ENCODE data around the gene ZKSCAN1. TPM values are rescaled to one million over a fixed set of nuclear protein-coding genes. Genes with fewer than 3 reads are reported as not detected.

The ZKSCAN1 gene
- total and polyA plus RNA-seq, 2 donors (not counting 1 experiment from before 2014, with no cell fraction given), result 12.9 to 97.4 TPM

DNA sequence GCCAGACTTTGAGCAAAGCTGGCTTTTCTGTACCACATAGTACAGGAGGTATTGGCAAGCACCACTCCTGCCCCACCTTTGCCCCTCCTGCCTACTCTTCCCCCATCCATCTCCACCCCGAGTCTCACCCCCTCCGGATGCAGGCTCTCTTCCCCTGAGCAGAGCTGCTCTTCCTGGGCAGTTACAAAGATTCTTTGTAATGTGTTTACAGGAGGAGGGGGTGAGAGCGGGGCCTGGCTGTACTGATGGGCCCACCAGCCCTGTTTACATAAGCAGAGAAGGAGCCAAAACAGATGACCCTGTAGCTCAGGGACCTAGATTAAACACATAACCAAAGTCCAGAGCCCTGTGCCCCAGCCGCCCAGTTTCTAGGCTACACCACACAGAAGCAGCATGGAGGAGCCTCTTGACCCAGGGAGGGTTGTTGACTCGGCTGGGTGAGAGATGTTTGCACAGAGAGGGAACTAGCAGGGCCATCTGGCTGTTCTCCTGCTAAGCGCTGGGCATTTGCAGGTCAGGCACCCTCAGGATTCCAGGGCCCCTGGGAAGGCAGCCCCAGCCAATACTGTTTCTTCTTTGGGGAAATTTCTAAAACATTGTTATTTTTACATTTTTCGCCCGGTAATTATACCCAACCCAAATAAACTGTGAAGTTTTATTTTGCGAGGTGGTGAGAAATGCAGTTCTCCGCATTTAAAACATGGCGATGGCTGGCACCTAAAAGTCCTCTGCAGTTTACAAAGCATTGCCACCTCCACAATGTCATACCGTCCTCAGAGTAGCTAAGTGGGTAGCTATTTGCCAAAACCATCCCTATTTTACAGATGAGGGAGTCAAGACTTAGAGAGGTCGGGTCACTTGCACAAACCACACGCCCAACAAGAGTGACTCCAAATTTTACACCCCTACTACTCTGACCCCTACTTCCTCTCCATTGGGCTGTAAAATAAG, 11.4 kb upstream of the ZKSCAN1 start:
- no peak overlapping the region for H3K27ac Mint-ChIP-seq
- H3K4me3 Mint-ChIP-seq, result no peak overlapping the region
- Histone ChIP-seq H4K20me1 (ENCODE audit: control insufficient read depth, insufficient read depth, low read length, poor library complexity, severe bottlenecking) (no peaks in the 10 kb centered on the region), H3K27me3 (replicated peaks in 1 of 4; ENCODE audit: control extremely low read depth in 1 of 4, control insufficient read depth in 3 of 4, insufficient read depth in 4 of 4, low read length in 3 of 4) (no peaks in the 10 kb centered on the region), H3K79me2 (ENCODE audit: control insufficient read depth, insufficient read depth, low read length) (no peaks in the 10 kb centered on the region), H2AFZ (ENCODE audit: insufficient read depth, low read depth, low read length, poor library complexity, severe bottlenecking) (no peak overlapping the region), H3K9ac (ENCODE audit: low read length) (no peak overlapping the region), H3K27ac (ENCODE audit: low read length in 2 of 2) (no peak overlapping the region), H3K9me3 (ENCODE audit: control extremely low read depth in 1 of 3, control insufficient read depth in 2 of 3, insufficient read depth in 1 of 3, low read length in 2 of 3) (no peaks in the 10 kb centered on the region), H3K4me2 (replicated peaks; ENCODE audit: low read depth, low read length, poor library complexity, severe bottlenecking) (no peak overlapping the region), H3K4me1 (ENCODE audit: control insufficient read depth in 2 of 2, insufficient read depth in 2 of 2, low read length in 2 of 2) (no peaks in the 10 kb centered on the region), H3K36me3 (replicated peaks in 1 of 2; ENCODE audit: control extremely low read depth in 1 of 2, control insufficient read depth in 1 of 2, extremely low read depth in 1 of 2, insufficient read depth in 2 of 2, low read length in 1 of 2) (no peaks in the 10 kb centered on the region), H3K4me3 (ENCODE audit: control extremely low read depth in 1 of 5, extremely low read depth in 1 of 5, insufficient read depth in 1 of 5, low read depth in 2 of 5, low read length in 4 of 5) (no peak overlapping the region)
- DNase-seq, result no peak
- WGBS (ENCODE audit: insufficient coverage), result 42% methylated on average over 4 of the region's 14 CpGs
- H3K4me1 Mint-ChIP-seq, result no peaks in the 10 kb centered on the region
- no peak for ATAC-seq (ENCODE audit: low read depth)
- peaks cover 5% of the 10 kb centered on the region for H3K27me3 Mint-ChIP-seq
- ChIA-PET CTCF (interaction anchor here (1.6 kb wide), 1 partner anchor 11 kb away, joined by 5 read pairs; the partner anchor contains the start of gene ZKSCAN1), POLR2A (no interaction called here)
- TF ChIP-seq, protein P1, sequence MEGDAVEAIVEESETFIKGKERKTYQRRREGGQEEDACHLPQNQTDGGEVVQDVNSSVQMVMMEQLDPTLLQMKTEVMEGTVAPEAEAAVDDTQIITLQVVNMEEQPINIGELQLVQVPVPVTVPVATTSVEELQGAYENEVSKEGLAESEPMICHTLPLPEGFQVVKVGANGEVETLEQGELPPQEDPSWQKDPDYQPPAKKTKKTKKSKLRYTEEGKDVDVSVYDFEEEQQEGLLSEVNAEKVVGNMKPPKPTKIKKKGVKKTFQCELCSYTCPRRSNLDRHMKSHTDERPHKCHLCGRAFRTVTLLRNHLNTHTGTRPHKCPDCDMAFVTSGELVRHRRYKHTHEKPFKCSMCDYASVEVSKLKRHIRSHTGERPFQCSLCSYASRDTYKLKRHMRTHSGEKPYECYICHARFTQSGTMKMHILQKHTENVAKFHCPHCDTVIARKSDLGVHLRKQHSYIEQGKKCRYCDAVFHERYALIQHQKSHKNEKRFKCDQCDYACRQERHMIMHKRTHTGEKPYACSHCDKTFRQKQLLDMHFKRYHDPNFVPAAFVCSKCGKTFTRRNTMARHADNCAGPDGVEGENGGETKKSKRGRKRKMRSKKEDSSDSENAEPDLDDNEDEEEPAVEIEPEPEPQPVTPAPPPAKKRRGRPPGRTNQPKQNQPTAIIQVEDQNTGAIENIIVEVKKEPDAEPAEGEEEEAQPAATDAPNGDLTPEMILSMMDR (IDR thresholded peaks at IDR 0.05), result no peak
- no peak for TF ChIP-seq EZH2 (IDR thresholded peaks at IDR 0.05; ENCODE audit: borderline replicate concordance, insufficient read depth, low read depth, low read length, poor library complexity, severe bottlenecking)
- intact Hi-C loops (cut with micrococcal nuclease), result no loop called here
- H3K9me3 Mint-ChIP-seq (ENCODE audit: insufficient read depth), result no peaks in the 10 kb centered on the region

DNA sequence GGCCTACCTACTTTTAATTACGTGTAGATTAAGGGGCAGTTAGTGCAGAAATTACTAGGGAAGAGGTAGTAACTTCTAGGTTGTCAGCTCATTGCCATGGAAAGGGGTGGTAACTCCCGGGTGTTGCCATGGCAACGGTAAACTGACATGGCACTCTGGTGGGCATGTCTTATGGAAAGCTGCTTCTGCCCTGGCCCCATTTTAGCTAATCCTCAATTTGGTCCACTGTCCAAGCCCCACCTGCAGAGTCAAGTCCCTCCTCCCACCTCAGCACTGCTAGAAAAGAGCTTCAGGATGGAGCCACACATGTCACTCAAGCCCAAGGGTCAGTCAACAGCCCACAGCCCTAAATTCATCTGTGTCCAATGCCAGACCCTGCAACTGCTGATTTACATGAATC, 7.5 kb upstream of the ZKSCAN1 start:
- Mint-ChIP-seq H3K4me3 (no peak overlapping the region), H3K27ac (no peak overlapping the region), H3K9me3 (ENCODE audit: insufficient read depth) (no peaks in the 10 kb centered on the region), H3K27me3 (peaks cover 11% of the 10 kb centered on the region), H3K4me1 (no peaks in the 10 kb centered on the region)
- H3K4me2 ChIP-seq (replicated peaks; ENCODE audit: low read depth, low read length, poor library complexity, severe bottlenecking), result no peak overlapping the region
- H3K27ac ChIP-seq (ENCODE audit: low read length in 2 of 2), result no peak overlapping the region
- DNase-seq (no peak), ATAC-seq (ENCODE audit: low read depth) (no peak)
- ChIA-PET CTCF (interaction anchor here (0.7 kb wide), 1 partner anchor 683 kb away, joined by 3 read pairs; no protein-coding TSS in a partner anchor), POLR2A (interaction anchor here (0.6 kb wide), 1 partner anchor 11 kb away, joined by 3 read pairs; no protein-coding TSS in a partner anchor)
- H3K36me3 ChIP-seq (replicated peaks in 1 of 2; ENCODE audit: control extremely low read depth in 1 of 2, control insufficient read depth in 1 of 2, extremely low read depth in 1 of 2, insufficient read depth in 2 of 2, low read length in 1 of 2), result no peaks in the 10 kb centered on the region
- no peaks in the 10 kb centered on the region for H3K79me2 ChIP-seq (ENCODE audit: control insufficient read depth, insufficient read depth, low read length)
- no peak overlapping the region for H3K4me3 ChIP-seq (ENCODE audit: control extremely low read depth in 1 of 5, extremely low read depth in 1 of 5, insufficient read depth in 1 of 5, low read depth in 2 of 5, low read length in 4 of 5)
- no peaks in the 10 kb centered on the region for H3K9me3 ChIP-seq (ENCODE audit: control extremely low read depth in 1 of 3, control insufficient read depth in 2 of 3, insufficient read depth in 1 of 3, low read length in 2 of 3)
- 86% methylated on average over 2 of the region's 3 CpGs for WGBS (ENCODE audit: insufficient coverage)
- no peak for TF ChIP-seq EZH2 (IDR thresholded peaks at IDR 0.05; ENCODE audit: borderline replicate concordance, insufficient read depth, low read depth, low read length, poor library complexity, severe bottlenecking)
- TF ChIP-seq, protein P1 (IDR thresholded peaks at IDR 0.05), result no peak
- intact Hi-C loops (cut with micrococcal nuclease), result no loop called here
- no peaks in the 10 kb centered on the region for H3K4me1 ChIP-seq (ENCODE audit: control insufficient read depth in 2 of 2, insufficient read depth in 2 of 2, low read length in 2 of 2)
- H4K20me1 ChIP-seq (ENCODE audit: control insufficient read depth, insufficient read depth, low read length, poor library complexity, severe bottlenecking), result no peaks in the 10 kb centered on the region
- H2AFZ ChIP-seq (ENCODE audit: insufficient read depth, low read depth, low read length, poor library complexity, severe bottlenecking), result no peak overlapping the region
- H3K9ac ChIP-seq (ENCODE audit: low read length), result no peak overlapping the region
- no peaks in the 10 kb centered on the region for H3K27me3 ChIP-seq (replicated peaks in 1 of 4; ENCODE audit: control extremely low read depth in 1 of 4, control insufficient read depth in 3 of 4, insufficient read depth in 4 of 4, low read length in 3 of 4)

All from B cell (primary cell).